SH-SY5Y (cell line): ENCODE data around the gene OBSL1.

ENCODE experiments used
- GATA2 ChIP-seq: IDR thresholded peaks from 2 replicates; pipeline ENCODE4 v1.6.1; 2011; ENCODE audit warnings: mild to moderate bottlenecking, low read depth, low read length
- GATA3 ChIP-seq: IDR thresholded peaks from 2 replicates; pipeline ENCODE4 v1.6.1; 2011; ENCODE audit warnings: low read depth, mild to moderate bottlenecking, low read length, moderate library complexity

Gene OBSL1

GRCh38 chr2:219565130-219566080, 5.9 kb downstream of the OBSL1 start:
- TF ChIP-seq GATA2 (no peak), GATA3 (no peak)

DNA sequence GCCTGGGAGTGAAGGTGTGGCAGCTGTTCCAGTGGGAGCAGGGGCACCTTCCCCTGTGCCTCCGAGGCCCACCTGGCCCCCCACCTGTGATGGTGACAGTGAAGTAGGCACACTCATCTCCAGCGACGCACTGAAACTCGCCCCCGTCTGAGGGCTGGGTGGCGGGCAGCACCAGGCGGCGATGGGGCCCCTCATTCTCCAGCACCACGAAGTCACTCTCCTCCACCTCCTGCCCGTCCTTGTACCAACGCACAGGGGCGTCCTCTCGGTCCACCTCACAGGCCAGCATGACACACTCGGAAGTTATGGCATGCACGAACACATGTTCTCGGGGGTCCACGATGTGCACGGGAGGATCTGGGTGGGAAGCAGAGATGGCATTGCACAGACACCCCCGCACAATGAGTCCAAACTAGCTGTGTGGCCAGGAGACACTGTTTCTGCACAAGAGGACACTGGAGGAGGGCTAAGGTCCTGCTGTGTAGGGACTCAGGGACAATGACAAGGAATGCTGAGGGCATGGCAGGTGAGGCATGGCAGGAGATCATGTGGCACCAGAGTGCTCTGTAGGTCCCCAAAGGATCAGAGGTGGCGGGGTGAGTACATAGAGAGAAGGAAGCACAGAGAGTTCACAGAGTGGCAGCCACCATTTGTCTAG, 7.9 kb downstream of the OBSL1 start:
- TF ChIP-seq GATA2 (no peak), GATA3 (no peak)

- no peak for TF ChIP-seq GATA2
Measured at GRCh38 chr2:219562049-219563020, 9.0 kb downstream of the OBSL1 start.

DNA sequence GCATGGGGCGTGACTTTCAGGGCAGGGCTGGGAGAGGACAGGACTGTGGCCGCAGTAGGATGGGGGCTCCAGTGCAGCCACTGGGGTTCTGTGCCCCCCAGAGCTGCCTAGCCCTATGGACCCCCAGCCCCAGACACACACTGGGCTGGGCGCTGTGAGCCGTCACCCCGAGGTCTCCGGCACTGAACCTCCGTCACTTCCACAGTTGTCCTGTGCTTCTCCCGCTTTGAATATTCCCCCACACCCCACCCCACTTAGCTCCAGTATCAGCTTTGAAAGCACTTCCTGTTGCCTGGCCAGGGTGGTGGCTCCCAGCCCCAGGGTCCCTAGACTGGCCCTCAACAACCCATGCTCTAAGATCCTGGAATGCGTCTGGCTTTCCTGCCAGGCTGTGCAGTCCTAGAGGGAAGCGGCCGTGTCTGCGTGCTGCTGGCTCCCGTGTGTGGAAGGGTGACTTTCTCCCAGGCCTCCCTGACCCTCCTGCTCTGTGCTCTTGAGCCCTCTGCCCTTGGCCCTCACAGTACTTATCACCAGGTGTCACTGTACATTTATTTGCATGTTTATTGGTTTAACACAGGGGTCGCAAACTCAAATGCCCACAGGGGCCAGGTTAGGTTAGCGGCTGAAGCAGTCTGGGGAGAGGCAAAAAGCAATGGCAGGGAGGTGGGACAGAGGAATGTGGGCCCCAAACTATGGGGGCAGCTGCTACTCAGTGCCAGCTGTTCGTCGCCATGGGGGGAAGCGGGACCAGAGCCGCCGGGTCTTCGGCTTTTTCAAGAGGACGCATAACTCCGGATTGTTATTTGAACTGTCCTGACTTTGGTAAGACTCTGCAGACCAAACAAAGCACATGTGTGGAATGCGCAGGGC, 9.9 kb downstream of the OBSL1 start:
- TF ChIP-seq GATA3 (no peak), GATA2 (no peak)

DNA sequence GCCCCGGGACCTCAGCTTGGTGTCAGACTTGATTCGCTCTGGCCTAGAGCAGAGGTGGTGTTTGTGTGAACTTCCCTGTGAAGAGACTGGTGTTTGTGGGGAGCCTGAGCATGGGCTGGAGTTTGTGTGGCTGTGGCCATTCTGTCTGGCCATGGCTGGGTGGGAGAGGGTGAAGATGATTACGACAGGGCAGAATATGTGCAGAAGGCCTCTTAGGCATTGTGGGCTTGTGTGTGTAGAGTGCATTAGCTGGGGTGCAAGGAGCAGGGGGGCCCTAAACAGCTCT, 10.5 kb downstream of the OBSL1 start:
- TF ChIP-seq GATA3 (no peak), GATA2 (no peak)

DNA sequence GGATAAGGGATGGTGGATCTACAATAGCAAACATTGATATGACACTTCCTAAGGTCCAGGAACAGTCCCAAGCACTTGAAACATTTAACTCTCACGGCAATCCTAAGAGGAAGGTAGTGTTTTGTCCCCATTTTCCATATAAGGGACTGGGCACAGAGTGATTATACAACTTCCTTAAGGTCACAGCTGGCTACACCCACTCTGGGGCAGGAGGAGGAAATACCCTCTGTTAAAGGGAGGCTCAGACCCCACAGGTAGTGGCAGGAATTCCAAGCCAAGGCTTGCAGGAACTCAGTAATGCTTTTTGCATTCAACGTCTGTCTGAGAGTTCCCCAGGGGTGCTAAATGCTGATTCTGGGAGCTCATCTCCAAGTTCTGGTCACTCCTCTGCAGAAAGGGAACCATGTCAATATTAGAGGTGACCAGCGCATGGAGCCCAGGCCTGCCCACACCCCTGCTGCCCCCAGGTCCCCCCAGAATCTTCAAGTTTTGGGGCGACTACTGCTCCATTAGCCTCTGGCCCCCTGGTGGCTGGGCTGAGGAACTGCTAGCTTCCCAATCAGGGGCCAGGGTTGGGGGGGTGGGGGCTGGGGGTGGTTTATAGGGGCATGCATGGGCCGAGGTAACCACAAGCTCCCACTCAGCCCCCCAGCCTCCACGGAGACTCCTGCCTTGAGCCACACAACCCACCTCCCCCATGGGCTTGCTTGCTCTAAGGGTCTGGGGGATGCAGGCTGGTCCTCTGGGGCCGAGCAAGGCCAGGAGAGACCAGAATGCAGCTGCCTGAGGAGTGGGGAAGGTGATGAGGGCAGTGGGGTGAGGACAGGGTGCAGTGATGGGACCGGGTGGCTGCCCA, 11.1 kb downstream of the OBSL1 start:
- TF ChIP-seq GATA2 = no peak
- TF ChIP-seq GATA3 = no peak

DNA sequence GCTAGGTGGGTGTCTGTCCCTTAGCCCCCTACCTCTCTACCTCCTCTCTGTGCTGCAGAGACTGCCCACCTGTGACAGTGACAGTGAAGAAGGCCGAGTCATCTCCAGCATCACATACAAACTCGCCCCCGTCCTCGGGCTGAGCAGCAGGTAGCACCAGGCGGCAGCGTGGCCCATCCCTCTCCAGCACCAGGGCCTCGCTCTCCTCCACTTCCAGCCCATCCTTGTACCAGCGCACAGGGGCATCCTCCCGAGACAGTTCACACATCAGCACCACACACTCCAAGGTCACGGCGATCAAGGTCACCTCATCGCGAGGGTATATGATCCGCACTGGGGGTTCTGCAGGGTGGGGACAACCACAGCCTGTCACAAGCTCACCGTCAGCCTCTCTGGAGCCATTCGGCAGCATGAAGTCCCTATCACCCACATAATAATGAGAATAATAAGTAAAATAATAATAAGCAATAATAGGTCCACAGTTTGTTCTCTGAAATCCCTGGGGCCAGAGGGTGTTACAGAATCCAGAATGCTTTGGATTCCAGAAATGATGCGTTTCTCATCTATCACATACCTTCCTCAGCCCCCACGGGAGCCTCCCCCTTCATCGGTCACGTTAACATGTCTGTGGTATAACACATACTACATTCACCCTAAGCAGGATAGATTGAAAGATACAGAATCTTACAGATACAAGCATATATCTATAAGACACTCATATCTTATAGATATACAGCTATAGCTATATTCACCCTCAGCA, 12.0 kb downstream of the OBSL1 start:
- TF ChIP-seq GATA2 = no peak
- TF ChIP-seq GATA3 = no peak

DNA sequence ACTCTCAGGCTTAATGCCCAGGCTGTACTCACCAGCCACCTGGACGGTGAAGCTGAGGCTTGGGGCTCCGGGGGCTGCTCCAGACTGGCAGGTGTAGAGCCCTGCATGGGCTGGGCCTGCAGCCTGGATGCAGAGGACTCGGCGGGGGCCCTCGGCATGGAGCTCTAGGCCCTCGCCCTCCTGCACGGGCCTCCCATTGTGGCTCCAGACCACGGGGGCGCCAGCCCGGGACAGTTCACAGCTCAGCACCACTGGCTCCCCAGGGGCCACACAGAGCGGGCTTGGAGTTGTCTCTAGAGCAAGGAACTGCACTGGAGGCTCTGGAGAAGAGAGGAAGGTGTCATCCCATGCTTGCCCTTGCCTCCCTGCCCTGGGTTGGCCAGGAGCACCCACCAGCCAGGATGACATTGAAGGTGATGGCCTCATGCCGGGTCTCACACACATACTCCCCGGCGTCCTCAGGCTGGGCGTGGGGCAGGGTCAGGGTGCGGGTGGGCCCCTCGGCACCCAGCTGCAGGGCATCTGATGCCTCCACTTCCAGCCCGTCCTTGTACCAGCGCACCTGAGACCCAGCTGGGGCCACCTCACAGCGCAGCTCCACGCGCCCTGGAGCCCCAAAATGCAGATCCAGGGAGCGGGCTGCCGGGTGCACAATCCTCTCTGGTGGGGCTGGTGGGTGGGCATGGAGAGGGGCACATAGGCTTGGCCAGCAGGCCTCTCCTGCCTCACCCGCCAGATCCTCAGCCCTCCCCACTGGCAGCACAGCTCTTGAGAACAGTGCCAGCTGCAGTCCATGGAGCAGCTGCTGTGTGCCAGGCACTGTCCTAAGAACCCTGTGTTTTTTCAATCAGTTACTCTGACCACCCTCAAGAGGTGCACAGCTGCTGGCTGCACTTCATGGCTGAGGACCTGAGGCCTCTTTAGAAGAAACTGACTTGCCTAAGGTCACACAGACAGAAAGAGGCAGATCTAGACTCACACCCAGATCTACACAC, 13.3 kb downstream of the OBSL1 start:
- TF ChIP-seq GATA2 (no peak), GATA3 (no peak)

- TF ChIP-seq GATA3 (no peak), GATA2 (no peak)
Measured at GRCh38 chr2:219557320-219557719, 14.0 kb downstream of the OBSL1 start.

DNA sequence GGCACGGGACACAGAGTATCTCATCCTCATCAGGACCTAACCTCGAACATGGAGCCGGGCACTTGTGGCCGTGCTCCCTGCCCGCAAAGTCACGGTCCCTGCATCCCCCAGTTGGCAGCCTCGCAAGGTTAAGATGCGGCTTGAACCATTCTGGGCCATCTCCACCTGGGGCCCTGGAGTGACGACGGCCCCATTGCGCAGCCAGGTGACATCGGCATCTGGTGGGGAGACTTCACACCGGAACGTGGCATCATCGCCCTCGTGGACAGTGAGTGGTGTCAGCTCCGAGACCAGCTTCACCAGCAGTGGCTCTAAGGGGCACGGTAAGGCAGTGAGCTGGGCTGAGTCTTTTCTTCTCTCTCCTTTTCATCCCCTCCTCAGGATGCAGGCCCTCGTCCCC, 14.9 kb downstream of the OBSL1 start:
- TF ChIP-seq GATA2 (no peak), GATA3 (no peak)

- TF ChIP-seq GATA3 (no peak), GATA2 (no peak)
Measured at GRCh38 chr2:219555956-219556355, 15.4 kb downstream of the OBSL1 start.
